Type B pancreatic cell (in vitro differentiated cells): Measurements from ENCODE around the gene PSMA7. TPM values are rescaled to one million over a fixed set of nuclear protein-coding genes. Genes with fewer than 3 reads are reported as not detected.

Source experiments
- DNase-seq: peaks from one replicate; pipeline ENCODE4 v3.0.0; 2021; ENCODE audit warnings: mixed read lengths; ENCODE audit not compliant: unreplicated experiment; ENCODE audit errors: extremely low spot score
- H3K27ac Mint-ChIP-seq: 2 replicates; pipeline ENCODE4 v1.8.0; 2021; ENCODE audit warnings: mild to moderate bottlenecking, mixed read lengths
- H3K27me3 Mint-ChIP-seq: 2 replicates; pipeline ENCODE4 v1.8.0; 2021; ENCODE audit warnings: mixed read lengths
- H3K36me3 Mint-ChIP-seq: 2 replicates; pipeline ENCODE4 v1.8.0; 2021; ENCODE audit warnings: mixed read lengths
- H3K4me1 Mint-ChIP-seq: one replicate; pipeline ENCODE4 v1.8.0; 2021; ENCODE audit warnings: mixed read lengths; ENCODE audit not compliant: unreplicated experiment
- H3K4me3 Mint-ChIP-seq: 2 replicates; pipeline ENCODE4 v1.8.0; 2021; ENCODE audit warnings: mild to moderate bottlenecking, mixed read lengths
- H3K9me3 Mint-ChIP-seq: 2 replicates; pipeline ENCODE4 v1.8.0; 2021; ENCODE audit warnings: mixed read lengths
- total RNA-seq: library from RNA; stranded (reverse); gene quantifications from 2 replicates; pipeline ENCODE4 v1.2.1, GENCODE V29; 2021; ENCODE audit warnings: low replicate concordance
- TF ChIP-seq, protein P1 (sequence below): fragments of 200-600 bp; sonication (generic); conservative IDR thresholded peaks from 2 replicates; pipeline ENCODE4 v1.5.0; 2021; ENCODE audit warnings: antibody characterized with exemption, mild to moderate bottlenecking

PSMA7 gene
- total RNA-seq, 1 donor from 2014 or later, result 236 TPM

DNA sequence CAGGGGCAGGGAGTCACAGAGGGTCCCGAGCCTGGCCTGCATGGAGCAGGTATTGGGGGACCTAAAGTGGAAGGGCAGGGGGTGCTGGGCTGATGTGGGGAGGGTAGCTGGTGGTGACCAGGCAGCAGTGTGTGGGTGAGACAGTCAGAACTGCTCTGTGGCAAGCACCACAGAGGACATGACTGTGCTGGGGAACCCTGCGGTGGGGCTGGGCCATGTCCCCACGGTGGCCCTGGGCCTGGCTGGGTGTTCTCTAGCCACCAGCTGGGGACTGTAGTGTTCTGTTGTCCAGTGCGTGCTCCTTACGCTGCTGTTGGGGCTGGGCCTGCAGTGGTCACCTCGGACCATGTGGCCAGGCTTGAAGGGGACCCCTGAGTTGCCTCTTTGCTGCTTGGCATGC is 3.9 kb upstream of the PSMA7 start:
- Mint-ChIP-seq H3K9me3 (no peaks in the 10 kb centered on the region), H3K4me1 (peaks cover 39% of the 10 kb centered on the region), H3K36me3 (peaks cover 3% of the 10 kb centered on the region), H3K27me3 (no peaks in the 10 kb centered on the region), H3K27ac (no peak overlapping the region), H3K4me3 (no peak overlapping the region)
- TF ChIP-seq, protein P1, sequence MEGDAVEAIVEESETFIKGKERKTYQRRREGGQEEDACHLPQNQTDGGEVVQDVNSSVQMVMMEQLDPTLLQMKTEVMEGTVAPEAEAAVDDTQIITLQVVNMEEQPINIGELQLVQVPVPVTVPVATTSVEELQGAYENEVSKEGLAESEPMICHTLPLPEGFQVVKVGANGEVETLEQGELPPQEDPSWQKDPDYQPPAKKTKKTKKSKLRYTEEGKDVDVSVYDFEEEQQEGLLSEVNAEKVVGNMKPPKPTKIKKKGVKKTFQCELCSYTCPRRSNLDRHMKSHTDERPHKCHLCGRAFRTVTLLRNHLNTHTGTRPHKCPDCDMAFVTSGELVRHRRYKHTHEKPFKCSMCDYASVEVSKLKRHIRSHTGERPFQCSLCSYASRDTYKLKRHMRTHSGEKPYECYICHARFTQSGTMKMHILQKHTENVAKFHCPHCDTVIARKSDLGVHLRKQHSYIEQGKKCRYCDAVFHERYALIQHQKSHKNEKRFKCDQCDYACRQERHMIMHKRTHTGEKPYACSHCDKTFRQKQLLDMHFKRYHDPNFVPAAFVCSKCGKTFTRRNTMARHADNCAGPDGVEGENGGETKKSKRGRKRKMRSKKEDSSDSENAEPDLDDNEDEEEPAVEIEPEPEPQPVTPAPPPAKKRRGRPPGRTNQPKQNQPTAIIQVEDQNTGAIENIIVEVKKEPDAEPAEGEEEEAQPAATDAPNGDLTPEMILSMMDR, result no peak
- no peak for DNase-seq

DNA sequence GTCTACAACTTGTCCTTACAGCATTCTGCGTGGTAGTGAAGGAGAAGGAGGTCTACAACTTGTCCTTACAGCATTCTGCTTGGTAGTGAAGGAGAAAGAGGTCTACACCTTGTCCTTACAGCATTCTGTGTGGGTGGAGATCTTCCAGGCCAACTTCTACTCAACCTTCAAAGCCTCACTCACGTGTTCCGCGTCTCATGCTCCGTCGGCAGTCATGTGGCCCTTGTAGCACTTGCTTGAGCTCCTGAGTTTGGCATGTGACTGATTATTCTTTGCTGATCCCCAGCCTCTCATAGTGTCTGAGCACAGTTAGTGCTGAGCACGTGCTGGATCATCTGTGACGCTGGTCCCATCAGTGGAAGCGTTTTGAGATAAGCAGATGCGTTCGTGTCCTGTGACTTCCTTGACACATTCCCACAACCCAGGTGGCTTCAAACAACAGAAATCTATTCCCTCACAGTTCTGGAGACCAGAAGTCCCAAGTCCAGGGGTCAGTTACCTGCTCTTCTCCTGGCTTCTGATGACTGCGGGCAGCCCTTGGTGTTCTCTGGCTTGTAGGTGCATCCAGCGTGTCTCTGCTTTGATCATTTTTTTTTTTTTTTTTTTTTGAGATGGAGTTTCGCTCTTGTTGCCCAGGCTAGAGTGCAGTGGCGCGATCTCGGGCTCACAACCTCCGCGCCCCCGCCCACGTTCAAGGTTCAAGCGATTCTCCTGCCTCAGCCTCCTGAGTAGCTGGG is 3.0 kb upstream of the PSMA7 start:
- H3K4me1 Mint-ChIP-seq, result peaks cover 47% of the 10 kb centered on the region
- TF ChIP-seq, protein P1, result no peak
- H3K27me3 Mint-ChIP-seq, result no peaks in the 10 kb centered on the region
- no peaks in the 10 kb centered on the region for H3K9me3 Mint-ChIP-seq
- H3K27ac Mint-ChIP-seq, result no peak overlapping the region
- DNase-seq, result no peak
- H3K4me3 Mint-ChIP-seq, result peak overlapping the region; percentile 89
- H3K36me3 Mint-ChIP-seq, result peaks cover 3% of the 10 kb centered on the region

DNA sequence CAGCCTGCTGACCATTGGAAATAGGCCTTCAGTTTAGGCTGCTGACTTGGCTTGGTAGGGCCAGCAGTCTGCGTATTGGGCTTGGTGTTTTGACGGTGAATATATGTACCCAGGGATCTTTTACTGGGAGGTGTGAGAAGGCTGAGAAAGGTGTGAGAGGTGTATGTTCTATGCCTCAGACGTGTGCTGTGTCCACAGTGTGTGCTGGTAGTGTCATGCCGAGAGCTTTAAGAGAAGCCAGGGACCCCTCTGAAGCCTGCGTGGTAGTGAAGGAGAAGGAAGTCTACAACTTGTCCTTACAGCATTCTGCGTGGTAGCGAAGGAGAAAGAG is 2.5 kb upstream of the PSMA7 start:
- Mint-ChIP-seq H3K27me3 (no peaks in the 10 kb centered on the region), H3K36me3 (peaks cover 5% of the 10 kb centered on the region), H3K9me3 (no peaks in the 10 kb centered on the region), H3K4me1 (peaks cover 50% of the 10 kb centered on the region), H3K27ac (peak overlapping the region; percentile 93), H3K4me3 (peak overlapping the region; percentile 89)
- TF ChIP-seq, protein P1, result no peak
- DNase-seq, result no peak

DNA sequence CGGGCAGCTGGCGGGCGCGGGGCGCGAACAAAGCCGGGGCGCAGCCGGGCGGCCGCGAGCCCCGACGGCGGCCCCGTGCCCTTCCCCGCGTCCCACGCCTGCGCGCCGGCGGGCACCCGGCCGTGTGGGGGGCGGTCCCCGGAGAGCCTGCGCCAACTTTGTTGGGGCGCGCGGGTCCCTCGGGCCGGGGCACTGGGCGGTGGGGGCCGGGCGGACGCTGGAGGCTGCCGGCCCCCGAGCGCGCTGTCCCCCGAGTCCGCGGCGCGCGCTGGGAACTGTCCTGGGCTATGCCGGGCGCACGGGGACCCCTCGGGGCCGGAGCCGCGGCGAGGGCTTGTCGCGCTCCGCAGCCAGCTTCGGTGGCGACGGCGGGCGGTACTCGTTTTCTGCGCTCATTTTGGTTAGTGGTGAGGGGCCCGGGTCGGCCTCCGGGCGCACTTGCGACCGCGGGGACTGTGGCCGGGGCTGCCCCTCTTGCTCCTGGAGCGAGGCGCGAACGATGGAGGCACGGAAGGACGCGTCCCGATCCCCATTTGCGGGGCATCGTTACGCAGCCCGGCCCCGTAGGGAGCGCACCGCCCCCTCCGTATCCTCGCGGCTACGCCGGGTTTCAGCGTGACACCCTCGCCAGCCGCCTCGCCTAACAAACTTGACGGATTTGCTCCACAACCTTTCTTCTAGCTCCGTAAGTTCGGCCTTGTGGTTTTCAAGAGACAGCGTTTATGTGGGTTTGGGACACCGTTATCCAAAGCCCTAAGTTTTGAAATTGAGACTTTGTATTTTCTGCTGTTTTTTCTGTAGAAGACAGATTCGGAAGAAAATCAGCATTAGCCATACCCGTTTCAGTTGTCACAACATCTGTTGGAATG is 997 bp upstream of the PSMA7 start:
- Mint-ChIP-seq H3K27ac (peak overlapping the region; percentile 93), H3K36me3 (peaks cover 7% of the 10 kb centered on the region), H3K27me3 (no peaks in the 10 kb centered on the region), H3K9me3 (no peaks in the 10 kb centered on the region), H3K4me3 (peak overlapping the region; percentile 89), H3K4me1 (peaks cover 42% of the 10 kb centered on the region)
- TF ChIP-seq, protein P1, result peak; percentile 28
- DNase-seq, result no peak

DNA sequence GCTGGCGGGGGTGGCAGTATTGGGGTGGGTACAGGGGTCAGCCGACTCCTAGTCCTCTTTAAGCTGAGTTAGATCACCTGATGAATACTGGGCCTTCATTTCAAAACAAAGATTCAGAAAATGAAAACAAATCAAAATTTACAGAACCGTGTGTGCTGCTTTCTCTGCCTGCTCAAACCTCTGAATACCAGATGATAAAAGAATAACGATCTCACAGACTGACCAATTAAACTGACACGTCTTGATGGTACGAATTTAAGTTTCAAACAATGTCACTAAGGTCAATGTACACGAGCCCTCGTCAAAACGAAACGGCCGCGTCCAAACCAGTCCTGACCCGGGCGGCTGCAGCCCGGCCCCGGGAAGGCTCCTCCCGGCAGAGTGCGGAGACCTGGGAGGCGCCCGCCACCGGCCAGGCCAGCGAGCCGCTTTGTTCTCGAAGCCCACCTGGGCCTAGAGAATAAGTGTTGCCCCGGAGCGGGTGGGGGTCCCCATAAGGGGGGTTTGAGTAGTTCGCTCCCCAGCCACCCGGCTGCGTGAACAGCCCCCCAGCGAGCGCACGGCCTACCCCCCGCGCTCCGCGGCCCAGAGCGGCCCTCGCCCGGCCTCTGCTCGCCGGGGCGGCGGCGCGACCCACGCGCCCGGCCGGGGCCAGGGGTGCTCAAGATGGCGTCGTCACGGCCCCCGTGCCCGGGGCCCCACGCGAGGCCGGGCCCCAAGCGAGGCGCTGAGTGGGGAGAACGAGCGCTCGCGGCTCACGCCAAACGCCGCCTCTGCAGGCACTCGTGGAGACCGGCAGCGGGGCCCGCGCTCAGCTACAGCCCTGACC is 728 bp downstream of the PSMA7 start:
- peak overlapping the region; percentile 97 for H3K27ac Mint-ChIP-seq
- H3K9me3 Mint-ChIP-seq, result no peaks in the 10 kb centered on the region
- peak overlapping the region; percentile 95 for H3K4me3 Mint-ChIP-seq
- peaks cover 38% of the 10 kb centered on the region for H3K4me1 Mint-ChIP-seq
- TF ChIP-seq, protein P1, result no peak
- H3K27me3 Mint-ChIP-seq, result no peaks in the 10 kb centered on the region
- peaks cover 15% of the 10 kb centered on the region for H3K36me3 Mint-ChIP-seq
- DNase-seq, result no peak
